K562 (cell line): Measurements from ENCODE around the gene MERTK. TPM values are rescaled to one million over a fixed set of nuclear protein-coding genes. Genes with fewer than 3 reads are reported as not detected.
A peak's percentile ranks its signal among the peaks of the same experiment; 100 is the strongest.

ENCODE experiments used
- ATAC-seq: fragments of 200-7000 bp; cut with Tn5 transposase; 3 replicates; pipeline ENCODE4 v1.9.1; 2020; ENCODE audit warnings: moderate library complexity
- BruUV-seq: library from RNA; stranded (reverse); fragments of 400-500 nt; replicated peaks from 2 replicates; lab custom pipeline; 2021; lab: Mats Ljungman, UMichigan
- CTCF ChIA-PET: fragments of 300-600 bp; formaldehyde crosslinking; extraction: SDS; loops from one replicate; lab custom pipeline; 2021; ENCODE audit warnings: low intra/inter-chr PET ratio; lab: Yijun Ruan, JAX
- POLR2A ChIA-PET: fragments of 300-600, 350-650 bp; sonication (Branson Sonifier 250); formaldehyde crosslinking; extraction: SDS; loops from one replicate; lab custom pipeline; 2021; ENCODE audit warnings: antibody characterized with exemption, inconsistent platforms; lab: Yijun Ruan, JAX
- DNase-seq, 4 experiments: peaks; one replicate each; pipeline versions ENCODE4 v3.0.0 to v3.0.0-alpha.2; 2011 to 2018; ENCODE audit warnings: low spot score in 3 of 4, mixed read lengths in 3 of 4; ENCODE audit errors: extremely low read depth in 1 of 4
- FAIRE-seq: peaks from 2 replicates; lab custom pipeline; 2011; peaks lifted over from hg19 to GRCh38; lab: Jason Lieb, UNC
- H2AFZ ChIP-seq: 2 replicates; pipeline ENCODE4 v1.6.0; 2011; ENCODE audit warnings: low read depth, low read length, control low read depth, inconsistent platforms
- H3K27ac ChIP-seq: fragments of 200-600 bp; 3 replicates; pipeline ENCODE4 v1.8.0; 2011; ENCODE audit warnings: low read depth, mild to moderate bottlenecking, control low read depth, inconsistent platforms, low read length, moderate library complexity, mixed read lengths; ENCODE audit errors: extremely low read depth
- H3K27me3 ChIP-seq, 2 experiments: fragments of 300-600 bp in 1 of 2; 2 replicates in 1 of 2; 3 replicates in 1 of 2; pipeline versions ENCODE4 v1.6.0 to v1.8.0; 2011; ENCODE audit warnings: inconsistent platforms in 2 of 2, low read length in 2 of 2, mild to moderate bottlenecking in 1 of 2, mixed read lengths in 1 of 2, moderate library complexity in 1 of 2; ENCODE audit not compliant: control insufficient read depth in 2 of 2, insufficient read depth in 2 of 2
- H3K36me3 ChIP-seq: fragments of 300-600 bp; 3 replicates; pipeline ENCODE4 v1.8.0; 2011; ENCODE audit warnings: mild to moderate bottlenecking, low read length, inconsistent platforms; ENCODE audit not compliant: control insufficient read depth, insufficient read depth
- H3K4me1 ChIP-seq, 2 experiments: fragments of 200-600 bp in 1 of 2; replicated peaks in 1 of 2; 2 replicates in 1 of 2; 3 replicates in 1 of 2; pipeline versions ENCODE4 v1.5.1 to v1.8.0; 2011; ENCODE audit warnings: inconsistent platforms in 2 of 2, low read length in 2 of 2, mild to moderate bottlenecking in 1 of 2, mixed read lengths in 1 of 2, moderate library complexity in 1 of 2; ENCODE audit not compliant: control insufficient read depth in 2 of 2, insufficient read depth in 2 of 2
- H3K4me2 ChIP-seq: 2 replicates; pipeline ENCODE4 v1.6.1; 2011; ENCODE audit warnings: low read length, control low read depth, inconsistent platforms, mixed read lengths; ENCODE audit not compliant: insufficient read depth
- H3K4me3 ChIP-seq: fragments of 200-600 bp; sonication (generic), shearing (Covaris generic); 2 replicates; pipeline ENCODE4 v1.5.1; 2016; ENCODE audit warnings: control low read depth, inconsistent platforms
- H3K79me2 ChIP-seq: fragments of 200-600 bp; 3 replicates; pipeline ENCODE4 v1.8.0; 2011; ENCODE audit warnings: low read length, inconsistent platforms; ENCODE audit not compliant: control insufficient read depth, insufficient read depth
- H3K9ac ChIP-seq, 2 experiments: 2 replicates each; pipeline versions ENCODE4 v1.6.0 to v1.6.1; 2011; ENCODE audit warnings: low read depth in 2 of 2, low read length in 2 of 2, control low read depth in 1 of 2, inconsistent platforms in 1 of 2, mild to moderate bottlenecking in 1 of 2, mixed read lengths in 1 of 2; ENCODE audit not compliant: insufficient read depth in 1 of 2
- H3K9me1 ChIP-seq: one replicate; pipeline ENCODE4 v1.6.0; 2011; ENCODE audit warnings: inconsistent platforms, mild to moderate bottlenecking, low read length, moderate library complexity; ENCODE audit not compliant: control insufficient read depth, insufficient read depth
- H3K9me3 ChIP-seq: replicated peaks from 2 replicates; pipeline ENCODE4 v1.5.1; 2011; ENCODE audit warnings: low read depth, low read length, inconsistent platforms; ENCODE audit not compliant: control insufficient read depth, insufficient read depth
- H4K20me1 ChIP-seq: replicated peaks from 2 replicates; pipeline ENCODE4 v1.6.1; 2011; ENCODE audit warnings: low read length, inconsistent platforms, mixed read lengths; ENCODE audit not compliant: control insufficient read depth, insufficient read depth
- BDP1 ChIP-seq: IDR thresholded peaks from 3 replicates; pipeline ENCODE4 v1.6.1; 2011; ENCODE audit not compliant: insufficient read length, insufficient read depth
- CBX3 ChIP-seq, 2 experiments: IDR thresholded peaks; 1 replicate in 1 of 2; 2 replicates in 1 of 2; pipeline ENCODE4 v1.6.1; 2012; ENCODE audit warnings: inconsistent platforms in 2 of 2, low read length in 2 of 2, borderline replicate concordance in 1 of 2, control low read depth in 1 of 2
- CBX5 ChIP-seq: IDR thresholded peaks from 2 replicates; pipeline ENCODE4 v1.6.1; 2014; ENCODE audit warnings: low read depth, borderline replicate concordance
- FOXA1 ChIP-seq: fragments of 450-650 bp; IDR thresholded peaks from 2 replicates; pipeline ENCODE4 v1.6.1; 2016; ENCODE audit warnings: mild to moderate bottlenecking, borderline replicate concordance
- TRIM24 ChIP-seq, 2 experiments: fragments of 450-650 bp; IDR thresholded peaks; 2 replicates each; pipeline ENCODE4 v1.6.1; 2016
- TRIM28 ChIP-seq: fragments of 450-650 bp; IDR thresholded peaks from 2 replicates; pipeline ENCODE4 v1.6.1; 2017
- ZNF24 ChIP-seq: fragments of 450-650 bp; IDR thresholded peaks from 2 replicates; pipeline ENCODE4 v1.6.1; 2016
- ZNF316 ChIP-seq: fragments of 450-650 bp; IDR thresholded peaks from 2 replicates; pipeline ENCODE4 v1.6.1; 2016
- ZNF639 ChIP-seq, 2 experiments: fragments of 200-800 bp in 1 of 2; sonication (Bioruptor generic) in 1 of 2; sonication (generic) in 1 of 2; formaldehyde crosslinking in 1 of 2; IDR thresholded peaks in 1 of 2; conservative IDR thresholded peaks in 1 of 2; 2 replicates each; pipeline versions ENCODE4 v1.5.0 to v1.6.1; 2016 to 2020; ENCODE audit warnings: missing compliant biosample characterization in 1 of 2, missing genetic modification characterization in 1 of 2, missing genetic modification reagents in 1 of 2
- WGBS: fragments of 100-300 bp; shearing (Covaris generic); methylation state at CpG from one replicate; pipeline ENCODE4 v1.1.6; 2016; ENCODE audit warnings: low coverage, mixed read lengths; ENCODE audit not compliant: insufficient coverage; ENCODE audit errors: missing lambda C conversion rate; 5-methylcytosine and 5-hydroxymethylcytosine counted together
- in situ Hi-C: fragments of 300-500 bp; cut with MboI; formaldehyde crosslinking; loops from 4 replicates; pipeline ENCODE4 v1.15.0; 2018; ENCODE audit warnings: inconsistent platforms, mixed read lengths
- intact Hi-C: fragments of 100-400 bp; cut with micrococcal nuclease; formaldehyde crosslinking; loops from 2 replicates; pipeline ENCODE4 v1.14.2; 2022
- polyA plus RNA-seq, 8 experiments: library from polyadenylated mRNA; depleted of rRNA in 4 of 8; stranded (reverse) in 5 of 8; unstranded in 3 of 8; fragments of >200 nt; fragmentation: Nextera tagmentation in 2 of 8; fragmentation: Illumina TruSeq in 1 of 8; extraction: Ambion mirVana in 2 of 8; extraction: Trizol in 1 of 8; gene quantifications; 2 replicates each; pipeline versions ENCODE4 v1.2.1 to v1.2.3, GENCODE V29; 2011 to 2014; ENCODE audit warnings: inconsistent platforms in 1 of 8, missing spikeins in 1 of 8
- total RNA-seq, 7 experiments: library from RNA; depleted of rRNA in 6 of 7; stranded (reverse); fragments of >200 nt in 6 of 7; fragmentation: Illumina TruSeq in 2 of 7; extraction: Trizol in 2 of 7; gene quantifications; 2 replicates each; pipeline versions ENCODE4 v1.2.1 to v1.2.3, GENCODE V29; 2011 to 2021; ENCODE audit warnings: low replicate concordance in 1 of 7
- TF ChIP-seq, protein P1 (sequence below): sonication (generic); formaldehyde crosslinking; IDR thresholded peaks from 2 replicates; pipeline ENCODE4 v1.8.1; 2022; ENCODE audit warnings: missing genetic modification reagents
- TF ChIP-seq, protein P2 (sequence below): fragments of 250-450 bp; sonication (Bioruptor Pico); IDR thresholded peaks from 2 replicates; pipeline ENCODE4 v1.4.0; 2020

Gene MERTK
- total and polyA plus RNA-seq, 9 of the 15 experiments (the other 6 are each of a cell fraction or from before 2014, with no cell fraction given) = 0.23 to 1.6 (median 0.74) TPM

DNA sequence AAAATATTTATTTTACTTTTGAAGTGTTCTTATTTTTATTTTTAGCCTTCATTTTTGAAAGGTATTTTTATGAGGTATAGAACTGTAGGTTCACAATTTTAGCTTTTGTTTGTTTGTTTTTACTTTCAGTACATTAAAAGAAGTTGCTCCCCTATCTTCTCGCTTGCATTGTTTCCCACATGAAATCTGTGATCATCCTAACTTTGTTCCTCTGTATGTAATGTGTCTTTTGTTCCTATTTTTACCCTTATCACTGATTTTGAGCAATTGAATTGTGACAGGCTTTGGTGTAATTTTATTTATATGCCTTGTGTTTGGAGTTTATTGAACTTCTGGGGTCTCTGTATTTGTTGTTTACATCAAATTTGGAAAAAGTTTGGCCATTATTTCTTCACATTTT lies 78.8 kb downstream of the MERTK start:
- Histone ChIP-seq H3K9me1 (no peaks in the 10 kb centered on the region), H3K9me3 (no peaks in the 10 kb centered on the region; the same call in 1 of the 2 replicates), H3K4me3 (no peak overlapping the region), H3K27ac (no peak overlapping the region), H3K4me1 (peaks cover 0 to 13% of the 10 kb centered on the region in 2 experiments; a peak in 3 of 5 replicates), H3K36me3 (no peaks in the 10 kb centered on the region), H3K9ac (no peak overlapping the region), H3K79me2 (no peaks in the 10 kb centered on the region), H3K27me3 (no peaks in the 10 kb centered on the region), H4K20me1 (no peaks in the 10 kb centered on the region), H2AFZ (no peak overlapping the region), H3K4me2 (no peak overlapping the region)
- WGBS = 59% methylated on average over 1 of the region's 1 CpG
- ATAC-seq (no peak), DNase-seq (no peak), FAIRE-seq (no peak)
- in situ Hi-C loops (no loop called here), intact Hi-C loops (no loop called here)
- BruUV-seq = no TSS peak
- ChIA-PET CTCF (no interaction called here), POLR2A (no interaction called here)
- peak; percentile 89 for TF ChIP-seq TRIM28
- peak in 1 of 2 experiments; percentile 97; a peak in 2 of 3 replicates for TF ChIP-seq CBX3 (IDR thresholded peaks at IDR 0.05; ENCODE audit: borderline replicate concordance in 1 of 2, low read length in 2 of 2)
- TF ChIP-seq, protein P1, sequence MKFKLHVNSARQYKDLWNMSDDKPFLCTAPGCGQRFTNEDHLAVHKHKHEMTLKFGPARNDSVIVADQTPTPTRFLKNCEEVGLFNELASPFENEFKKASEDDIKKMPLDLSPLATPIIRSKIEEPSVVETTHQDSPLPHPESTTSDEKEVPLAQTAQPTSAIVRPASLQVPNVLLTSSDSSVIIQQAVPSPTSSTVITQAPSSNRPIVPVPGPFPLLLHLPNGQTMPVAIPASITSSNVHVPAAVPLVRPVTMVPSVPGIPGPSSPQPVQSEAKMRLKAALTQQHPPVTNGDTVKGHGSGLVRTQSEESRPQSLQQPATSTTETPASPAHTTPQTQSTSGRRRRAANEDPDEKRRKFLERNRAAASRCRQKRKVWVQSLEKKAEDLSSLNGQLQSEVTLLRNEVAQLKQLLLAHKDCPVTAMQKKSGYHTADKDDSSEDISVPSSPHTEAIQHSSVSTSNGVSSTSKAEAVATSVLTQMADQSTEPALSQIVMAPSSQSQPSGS (CRISPR knock-in tag) = no peak
- 0 out of 2 replicates have a peak, but pooled peaks have one; percentile 39 for TF ChIP-seq ZNF24
- peak; percentile 50 to 60; a peak in 3 of 4 replicates for TF ChIP-seq TRIM24 (IDR thresholded peaks at IDR 0.05)
- TF ChIP-seq FOXA1 = no peak
- no peak for TF ChIP-seq ZNF316
- TF ChIP-seq, protein P2, sequence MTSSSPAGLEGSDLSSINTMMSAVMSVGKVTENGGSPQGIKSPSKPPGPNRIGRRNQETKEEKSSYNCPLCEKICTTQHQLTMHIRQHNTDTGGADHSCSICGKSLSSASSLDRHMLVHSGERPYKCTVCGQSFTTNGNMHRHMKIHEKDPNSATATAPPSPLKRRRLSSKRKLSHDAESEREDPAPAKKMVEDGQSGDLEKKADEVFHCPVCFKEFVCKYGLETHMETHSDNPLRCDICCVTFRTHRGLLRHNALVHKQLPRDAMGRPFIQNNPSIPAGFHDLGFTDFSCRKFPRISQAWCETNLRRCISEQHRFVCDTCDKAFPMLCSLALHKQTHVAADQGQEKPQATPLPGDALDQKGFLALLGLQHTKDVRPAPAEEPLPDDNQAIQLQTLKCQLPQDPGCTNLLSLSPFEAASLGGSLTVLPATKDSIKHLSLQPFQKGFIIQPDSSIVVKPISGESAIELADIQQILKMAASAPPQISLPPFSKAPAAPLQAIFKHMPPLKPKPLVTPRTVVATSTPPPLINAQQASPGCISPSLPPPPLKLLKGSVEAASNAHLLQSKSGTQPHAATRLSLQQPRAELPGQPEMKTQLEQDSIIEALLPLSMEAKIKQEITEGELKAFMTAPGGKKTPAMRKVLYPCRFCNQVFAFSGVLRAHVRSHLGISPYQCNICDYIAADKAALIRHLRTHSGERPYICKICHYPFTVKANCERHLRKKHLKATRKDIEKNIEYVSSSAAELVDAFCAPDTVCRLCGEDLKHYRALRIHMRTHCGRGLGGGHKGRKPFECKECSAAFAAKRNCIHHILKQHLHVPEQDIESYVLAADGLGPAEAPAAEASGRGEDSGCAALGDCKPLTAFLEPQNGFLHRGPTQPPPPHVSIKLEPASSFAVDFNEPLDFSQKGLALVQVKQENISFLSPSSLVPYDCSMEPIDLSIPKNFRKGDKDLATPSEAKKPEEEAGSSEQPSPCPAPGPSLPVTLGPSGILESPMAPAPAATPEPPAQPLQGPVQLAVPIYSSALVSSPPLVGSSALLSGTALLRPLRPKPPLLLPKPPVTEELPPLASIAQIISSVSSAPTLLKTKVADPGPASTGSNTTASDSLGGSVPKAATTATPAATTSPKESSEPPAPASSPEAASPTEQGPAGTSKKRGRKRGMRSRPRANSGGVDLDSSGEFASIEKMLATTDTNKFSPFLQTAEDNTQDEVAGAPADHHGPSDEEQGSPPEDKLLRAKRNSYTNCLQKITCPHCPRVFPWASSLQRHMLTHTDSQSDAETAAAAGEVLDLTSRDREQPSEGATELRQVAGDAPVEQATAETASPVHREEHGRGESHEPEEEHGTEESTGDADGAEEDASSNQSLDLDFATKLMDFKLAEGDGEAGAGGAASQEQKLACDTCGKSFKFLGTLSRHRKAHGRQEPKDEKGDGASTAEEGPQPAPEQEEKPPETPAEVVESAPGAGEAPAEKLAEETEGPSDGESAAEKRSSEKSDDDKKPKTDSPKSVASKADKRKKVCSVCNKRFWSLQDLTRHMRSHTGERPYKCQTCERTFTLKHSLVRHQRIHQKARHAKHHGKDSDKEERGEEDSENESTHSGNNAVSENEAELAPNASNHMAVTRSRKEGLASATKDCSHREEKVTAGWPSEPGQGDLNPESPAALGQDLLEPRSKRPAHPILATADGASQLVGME (CRISPR knock-in tag) = no peak
- TF ChIP-seq BDP1 = no peak
- peak; percentile 80; the same call in 1 of the 2 replicates for TF ChIP-seq CBX5
- TF ChIP-seq ZNF639 (CRISPR knock-in tag; conservative IDR thresholded peaks at IDR 0.05 in 1 of 2, IDR thresholded peaks at IDR 0.05 in 1 of 2) = no peak
